ENCODE data around the gene TMEM150B.

TMEM150B gene

GRCh38 chr19:55345818-55346724 is 20.9 kb upstream of the TMEM150B start:
- TF ChIP-seq, protein P1, sequence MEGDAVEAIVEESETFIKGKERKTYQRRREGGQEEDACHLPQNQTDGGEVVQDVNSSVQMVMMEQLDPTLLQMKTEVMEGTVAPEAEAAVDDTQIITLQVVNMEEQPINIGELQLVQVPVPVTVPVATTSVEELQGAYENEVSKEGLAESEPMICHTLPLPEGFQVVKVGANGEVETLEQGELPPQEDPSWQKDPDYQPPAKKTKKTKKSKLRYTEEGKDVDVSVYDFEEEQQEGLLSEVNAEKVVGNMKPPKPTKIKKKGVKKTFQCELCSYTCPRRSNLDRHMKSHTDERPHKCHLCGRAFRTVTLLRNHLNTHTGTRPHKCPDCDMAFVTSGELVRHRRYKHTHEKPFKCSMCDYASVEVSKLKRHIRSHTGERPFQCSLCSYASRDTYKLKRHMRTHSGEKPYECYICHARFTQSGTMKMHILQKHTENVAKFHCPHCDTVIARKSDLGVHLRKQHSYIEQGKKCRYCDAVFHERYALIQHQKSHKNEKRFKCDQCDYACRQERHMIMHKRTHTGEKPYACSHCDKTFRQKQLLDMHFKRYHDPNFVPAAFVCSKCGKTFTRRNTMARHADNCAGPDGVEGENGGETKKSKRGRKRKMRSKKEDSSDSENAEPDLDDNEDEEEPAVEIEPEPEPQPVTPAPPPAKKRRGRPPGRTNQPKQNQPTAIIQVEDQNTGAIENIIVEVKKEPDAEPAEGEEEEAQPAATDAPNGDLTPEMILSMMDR (IDR thresholded peaks at IDR 0.05) = no peak

DNA sequence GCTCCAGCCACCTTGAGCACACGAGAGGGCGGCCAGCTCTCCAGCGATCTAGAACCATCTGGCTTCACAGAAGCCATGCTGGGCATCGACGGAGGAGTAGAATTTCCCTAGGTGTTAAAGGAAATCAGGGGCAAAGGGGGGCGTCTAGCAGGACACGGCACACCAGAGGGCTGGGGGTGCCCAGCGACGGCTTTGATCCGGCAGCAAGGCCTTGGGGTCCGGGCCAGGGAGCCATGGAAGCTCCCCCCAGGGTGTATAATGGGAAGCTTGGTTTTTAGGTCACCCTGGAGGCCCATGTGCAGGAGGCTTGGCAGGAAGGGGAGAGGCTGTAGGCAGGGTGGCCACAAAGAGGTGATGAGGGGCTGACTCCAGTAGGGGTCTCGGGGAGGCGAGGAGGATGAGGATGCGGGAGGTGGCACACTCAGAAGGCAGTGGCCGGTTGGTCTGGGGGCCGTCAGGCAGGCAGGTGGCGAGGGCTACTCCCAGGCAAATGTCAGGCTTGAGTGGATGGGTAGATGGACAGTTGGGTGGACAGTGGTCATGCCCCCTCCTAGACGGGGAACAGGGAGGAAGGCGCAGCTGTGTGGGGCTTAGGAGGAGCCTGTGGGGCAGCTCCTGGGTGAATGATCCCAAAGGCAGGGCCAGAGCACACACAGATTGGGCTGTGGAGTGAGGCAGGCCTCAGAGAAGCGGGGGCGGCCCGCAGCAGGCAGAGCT is 20.1 kb upstream of the TMEM150B start:
- TF ChIP-seq, protein P1 (IDR thresholded peaks at IDR 0.05) = no peak

- TF ChIP-seq, protein P1 (IDR thresholded peaks at IDR 0.05) = no peak
Observed at GRCh38 chr19:55344444-55344843, 19.3 kb upstream of the TMEM150B start.

DNA sequence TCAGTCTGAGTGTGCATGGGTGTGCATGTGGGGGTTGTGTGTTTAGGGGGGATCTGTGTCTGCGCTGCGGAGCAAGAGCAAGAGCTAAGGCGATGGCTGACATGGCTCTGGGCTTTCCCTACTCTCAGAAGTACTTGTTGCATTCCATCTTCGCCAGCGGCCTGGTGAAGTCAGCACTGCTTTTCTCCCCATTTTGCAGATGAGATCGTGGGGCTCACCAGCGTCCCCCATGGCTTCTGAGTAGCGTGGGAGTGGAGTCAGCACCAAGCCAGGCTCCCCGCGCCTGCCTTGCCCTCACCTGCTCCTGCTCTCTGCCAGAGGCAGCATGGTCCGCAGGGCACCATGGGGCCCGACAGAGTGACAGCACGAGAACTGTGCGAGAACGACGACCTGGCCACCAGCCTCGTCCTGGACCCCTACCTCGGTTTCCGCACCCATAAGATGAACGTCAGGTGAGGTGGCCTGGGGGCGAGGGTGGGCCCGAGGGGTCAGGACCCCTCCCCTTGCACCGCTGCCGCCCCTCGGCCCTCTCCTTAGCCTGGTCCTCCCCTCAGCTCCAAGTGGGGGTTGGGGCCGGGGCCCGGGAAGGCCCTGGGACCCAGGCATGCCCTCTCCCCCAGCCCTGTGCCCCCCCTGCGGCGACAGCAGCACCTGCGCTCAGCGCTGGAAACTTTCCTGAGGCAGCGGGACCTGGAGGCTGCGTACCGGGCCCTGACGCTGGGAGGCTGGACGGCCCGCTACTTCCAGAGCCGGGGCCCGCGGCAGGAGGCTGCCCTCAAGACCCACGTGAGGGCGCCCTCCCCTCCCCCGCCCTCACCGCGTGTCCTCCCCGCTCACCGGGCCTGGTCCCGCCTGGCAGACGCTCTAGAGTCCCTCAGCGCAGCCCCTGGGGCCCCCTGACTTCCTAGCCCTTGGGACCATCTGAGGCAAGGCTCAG is 16.7 kb upstream of the TMEM150B start:
- TF ChIP-seq, protein P1 (IDR thresholded peaks at IDR 0.05) = no peak

- TF ChIP-seq, protein P1 (IDR thresholded peaks at IDR 0.05) = no peak
Observed at GRCh38 chr19:55341171-55341588, 16.0 kb upstream of the TMEM150B start.

- TF ChIP-seq, protein P1 (IDR thresholded peaks at IDR 0.05) = peak; percentile 17; the same call in 1 of the 2 replicates
Observed at GRCh38 chr19:55340784-55341147, 15.6 kb upstream of the TMEM150B start.

Measured in LNCAP (cell line).